GM23338 (cell line): ENCODE data around the gene EPG5.

Source experiments
- CREB1 ChIP-seq: fragments of 250-450 bp; sonication (Bioruptor Pico); IDR thresholded peaks from 2 replicates; pipeline ENCODE4 v1.5.0; 2020; ENCODE audit warnings: low read depth, mild to moderate bottlenecking, moderate library complexity
- EZH2 ChIP-seq: fragments of 200-600 bp; sonication (generic); IDR thresholded peaks from one replicate; pipeline ENCODE4 v1.8.0; 2017; ENCODE audit warnings: antibody characterized with exemption, mild to moderate bottlenecking, low read depth; ENCODE audit not compliant: unreplicated experiment
- EZH2phosphoT487 ChIP-seq: fragments of 200-600 bp; sonication (generic); IDR thresholded peaks from one replicate; pipeline ENCODE4 v1.8.1; 2018; ENCODE audit warnings: antibody characterized with exemption; ENCODE audit not compliant: unreplicated experiment
- JUNB ChIP-seq: IDR thresholded peaks from one replicate; pipeline ENCODE4 v1.6.1; 2016; ENCODE audit warnings: antibody characterized with exemption; ENCODE audit not compliant: unreplicated experiment
- NANOG ChIP-seq: IDR thresholded peaks from 2 replicates; pipeline ENCODE4 v1.6.1; 2016; ENCODE audit warnings: antibody characterized with exemption, borderline replicate concordance
- POLR2AphosphoS5 ChIP-seq: IDR thresholded peaks from 2 replicates; pipeline ENCODE4 v1.6.1; 2016; ENCODE audit warnings: antibody characterized with exemption, low read depth
- STAT1 ChIP-seq: IDR thresholded peaks from one replicate; pipeline ENCODE4 v1.6.1; 2016; ENCODE audit warnings: antibody characterized with exemption; ENCODE audit not compliant: unreplicated experiment
- ZNF114 ChIP-seq: fragments of 250-450 bp; sonication (Bioruptor Pico); IDR thresholded peaks from 2 replicates; pipeline ENCODE4 v1.5.0; 2020; ENCODE audit warnings: mild to moderate bottlenecking, moderate library complexity
- ZNF331 ChIP-seq: fragments of 250-450 bp; sonication (Bioruptor Pico); IDR thresholded peaks from 2 replicates; pipeline ENCODE4 v1.5.0; 2020; ENCODE audit warnings: low read depth, mild to moderate bottlenecking, moderate library complexity
- TF ChIP-seq, protein P1 (sequence below), 2 experiments: fragments of 200-600 bp in 1 of 2; sonication (generic) in 1 of 2; conservative IDR thresholded peaks; 2 replicates each; pipeline versions ENCODE4 v1.5.1 to v1.6.1; 2016 to 2017; ENCODE audit warnings: antibody characterized with exemption in 2 of 2, low read depth in 2 of 2, mild to moderate bottlenecking in 2 of 2, moderate library complexity in 1 of 2
- TF ChIP-seq, protein P2 (sequence below): IDR thresholded peaks from 2 replicates; pipeline ENCODE4 v1.6.1; 2016; ENCODE audit warnings: antibody characterized with exemption
- TF ChIP-seq, protein P3 (sequence below): IDR thresholded peaks from one replicate; pipeline ENCODE4 v1.6.1; 2018; ENCODE audit warnings: antibody characterized with exemption; ENCODE audit not compliant: unreplicated experiment
- TF ChIP-seq, protein P4 (sequence below): fragments of 250-450 bp; sonication (Bioruptor Pico); IDR thresholded peaks from 2 replicates; pipeline ENCODE4 v1.5.0; 2020; ENCODE audit warnings: mild to moderate bottlenecking, moderate library complexity

DNA sequence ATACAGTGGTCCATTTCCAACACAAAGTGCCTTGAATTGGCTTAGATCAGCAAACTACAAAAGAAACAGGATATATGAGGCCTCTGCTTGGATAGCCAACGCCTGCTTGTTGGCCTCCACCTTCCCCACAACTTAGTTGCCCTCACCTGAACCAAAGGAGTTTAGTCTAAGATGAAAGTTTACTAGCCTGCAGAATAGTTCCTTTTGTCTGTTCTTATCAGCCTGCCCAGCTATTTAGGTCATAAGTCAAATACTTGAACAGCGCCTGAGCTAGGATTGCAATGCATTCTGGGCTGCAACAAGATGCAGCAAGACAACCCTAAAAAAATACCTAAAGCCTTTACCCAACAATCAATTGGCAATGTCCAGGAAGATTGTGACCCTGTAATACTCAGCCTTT lies 13.1 kb upstream of the EPG5 start:
- TF ChIP-seq, protein P1, sequence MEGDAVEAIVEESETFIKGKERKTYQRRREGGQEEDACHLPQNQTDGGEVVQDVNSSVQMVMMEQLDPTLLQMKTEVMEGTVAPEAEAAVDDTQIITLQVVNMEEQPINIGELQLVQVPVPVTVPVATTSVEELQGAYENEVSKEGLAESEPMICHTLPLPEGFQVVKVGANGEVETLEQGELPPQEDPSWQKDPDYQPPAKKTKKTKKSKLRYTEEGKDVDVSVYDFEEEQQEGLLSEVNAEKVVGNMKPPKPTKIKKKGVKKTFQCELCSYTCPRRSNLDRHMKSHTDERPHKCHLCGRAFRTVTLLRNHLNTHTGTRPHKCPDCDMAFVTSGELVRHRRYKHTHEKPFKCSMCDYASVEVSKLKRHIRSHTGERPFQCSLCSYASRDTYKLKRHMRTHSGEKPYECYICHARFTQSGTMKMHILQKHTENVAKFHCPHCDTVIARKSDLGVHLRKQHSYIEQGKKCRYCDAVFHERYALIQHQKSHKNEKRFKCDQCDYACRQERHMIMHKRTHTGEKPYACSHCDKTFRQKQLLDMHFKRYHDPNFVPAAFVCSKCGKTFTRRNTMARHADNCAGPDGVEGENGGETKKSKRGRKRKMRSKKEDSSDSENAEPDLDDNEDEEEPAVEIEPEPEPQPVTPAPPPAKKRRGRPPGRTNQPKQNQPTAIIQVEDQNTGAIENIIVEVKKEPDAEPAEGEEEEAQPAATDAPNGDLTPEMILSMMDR (conservative IDR thresholded peaks at IDR 0.05; ENCODE audit: low read depth in 2 of 2), result no peak
- TF ChIP-seq EZH2 (no peak), POLR2AphosphoS5 (no peak), EZH2phosphoT487 (no peak), CREB1 (CRISPR knock-in tag) (no peak), NANOG (no peak), ZNF331 (CRISPR knock-in tag) (no peak), STAT1 (no peak), JUNB (no peak), ZNF114 (no peak)
- TF ChIP-seq, protein P2, sequence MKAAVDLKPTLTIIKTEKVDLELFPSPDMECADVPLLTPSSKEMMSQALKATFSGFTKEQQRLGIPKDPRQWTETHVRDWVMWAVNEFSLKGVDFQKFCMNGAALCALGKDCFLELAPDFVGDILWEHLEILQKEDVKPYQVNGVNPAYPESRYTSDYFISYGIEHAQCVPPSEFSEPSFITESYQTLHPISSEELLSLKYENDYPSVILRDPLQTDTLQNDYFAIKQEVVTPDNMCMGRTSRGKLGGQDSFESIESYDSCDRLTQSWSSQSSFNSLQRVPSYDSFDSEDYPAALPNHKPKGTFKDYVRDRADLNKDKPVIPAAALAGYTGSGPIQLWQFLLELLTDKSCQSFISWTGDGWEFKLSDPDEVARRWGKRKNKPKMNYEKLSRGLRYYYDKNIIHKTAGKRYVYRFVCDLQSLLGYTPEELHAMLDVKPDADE, result no peak
- TF ChIP-seq, protein P3, sequence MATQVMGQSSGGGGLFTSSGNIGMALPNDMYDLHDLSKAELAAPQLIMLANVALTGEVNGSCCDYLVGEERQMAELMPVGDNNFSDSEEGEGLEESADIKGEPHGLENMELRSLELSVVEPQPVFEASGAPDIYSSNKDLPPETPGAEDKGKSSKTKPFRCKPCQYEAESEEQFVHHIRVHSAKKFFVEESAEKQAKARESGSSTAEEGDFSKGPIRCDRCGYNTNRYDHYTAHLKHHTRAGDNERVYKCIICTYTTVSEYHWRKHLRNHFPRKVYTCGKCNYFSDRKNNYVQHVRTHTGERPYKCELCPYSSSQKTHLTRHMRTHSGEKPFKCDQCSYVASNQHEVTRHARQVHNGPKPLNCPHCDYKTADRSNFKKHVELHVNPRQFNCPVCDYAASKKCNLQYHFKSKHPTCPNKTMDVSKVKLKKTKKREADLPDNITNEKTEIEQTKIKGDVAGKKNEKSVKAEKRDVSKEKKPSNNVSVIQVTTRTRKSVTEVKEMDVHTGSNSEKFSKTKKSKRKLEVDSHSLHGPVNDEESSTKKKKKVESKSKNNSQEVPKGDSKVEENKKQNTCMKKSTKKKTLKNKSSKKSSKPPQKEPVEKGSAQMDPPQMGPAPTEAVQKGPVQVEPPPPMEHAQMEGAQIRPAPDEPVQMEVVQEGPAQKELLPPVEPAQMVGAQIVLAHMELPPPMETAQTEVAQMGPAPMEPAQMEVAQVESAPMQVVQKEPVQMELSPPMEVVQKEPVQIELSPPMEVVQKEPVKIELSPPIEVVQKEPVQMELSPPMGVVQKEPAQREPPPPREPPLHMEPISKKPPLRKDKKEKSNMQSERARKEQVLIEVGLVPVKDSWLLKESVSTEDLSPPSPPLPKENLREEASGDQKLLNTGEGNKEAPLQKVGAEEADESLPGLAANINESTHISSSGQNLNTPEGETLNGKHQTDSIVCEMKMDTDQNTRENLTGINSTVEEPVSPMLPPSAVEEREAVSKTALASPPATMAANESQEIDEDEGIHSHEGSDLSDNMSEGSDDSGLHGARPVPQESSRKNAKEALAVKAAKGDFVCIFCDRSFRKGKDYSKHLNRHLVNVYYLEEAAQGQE, result no peak
- TF ChIP-seq, protein P4, sequence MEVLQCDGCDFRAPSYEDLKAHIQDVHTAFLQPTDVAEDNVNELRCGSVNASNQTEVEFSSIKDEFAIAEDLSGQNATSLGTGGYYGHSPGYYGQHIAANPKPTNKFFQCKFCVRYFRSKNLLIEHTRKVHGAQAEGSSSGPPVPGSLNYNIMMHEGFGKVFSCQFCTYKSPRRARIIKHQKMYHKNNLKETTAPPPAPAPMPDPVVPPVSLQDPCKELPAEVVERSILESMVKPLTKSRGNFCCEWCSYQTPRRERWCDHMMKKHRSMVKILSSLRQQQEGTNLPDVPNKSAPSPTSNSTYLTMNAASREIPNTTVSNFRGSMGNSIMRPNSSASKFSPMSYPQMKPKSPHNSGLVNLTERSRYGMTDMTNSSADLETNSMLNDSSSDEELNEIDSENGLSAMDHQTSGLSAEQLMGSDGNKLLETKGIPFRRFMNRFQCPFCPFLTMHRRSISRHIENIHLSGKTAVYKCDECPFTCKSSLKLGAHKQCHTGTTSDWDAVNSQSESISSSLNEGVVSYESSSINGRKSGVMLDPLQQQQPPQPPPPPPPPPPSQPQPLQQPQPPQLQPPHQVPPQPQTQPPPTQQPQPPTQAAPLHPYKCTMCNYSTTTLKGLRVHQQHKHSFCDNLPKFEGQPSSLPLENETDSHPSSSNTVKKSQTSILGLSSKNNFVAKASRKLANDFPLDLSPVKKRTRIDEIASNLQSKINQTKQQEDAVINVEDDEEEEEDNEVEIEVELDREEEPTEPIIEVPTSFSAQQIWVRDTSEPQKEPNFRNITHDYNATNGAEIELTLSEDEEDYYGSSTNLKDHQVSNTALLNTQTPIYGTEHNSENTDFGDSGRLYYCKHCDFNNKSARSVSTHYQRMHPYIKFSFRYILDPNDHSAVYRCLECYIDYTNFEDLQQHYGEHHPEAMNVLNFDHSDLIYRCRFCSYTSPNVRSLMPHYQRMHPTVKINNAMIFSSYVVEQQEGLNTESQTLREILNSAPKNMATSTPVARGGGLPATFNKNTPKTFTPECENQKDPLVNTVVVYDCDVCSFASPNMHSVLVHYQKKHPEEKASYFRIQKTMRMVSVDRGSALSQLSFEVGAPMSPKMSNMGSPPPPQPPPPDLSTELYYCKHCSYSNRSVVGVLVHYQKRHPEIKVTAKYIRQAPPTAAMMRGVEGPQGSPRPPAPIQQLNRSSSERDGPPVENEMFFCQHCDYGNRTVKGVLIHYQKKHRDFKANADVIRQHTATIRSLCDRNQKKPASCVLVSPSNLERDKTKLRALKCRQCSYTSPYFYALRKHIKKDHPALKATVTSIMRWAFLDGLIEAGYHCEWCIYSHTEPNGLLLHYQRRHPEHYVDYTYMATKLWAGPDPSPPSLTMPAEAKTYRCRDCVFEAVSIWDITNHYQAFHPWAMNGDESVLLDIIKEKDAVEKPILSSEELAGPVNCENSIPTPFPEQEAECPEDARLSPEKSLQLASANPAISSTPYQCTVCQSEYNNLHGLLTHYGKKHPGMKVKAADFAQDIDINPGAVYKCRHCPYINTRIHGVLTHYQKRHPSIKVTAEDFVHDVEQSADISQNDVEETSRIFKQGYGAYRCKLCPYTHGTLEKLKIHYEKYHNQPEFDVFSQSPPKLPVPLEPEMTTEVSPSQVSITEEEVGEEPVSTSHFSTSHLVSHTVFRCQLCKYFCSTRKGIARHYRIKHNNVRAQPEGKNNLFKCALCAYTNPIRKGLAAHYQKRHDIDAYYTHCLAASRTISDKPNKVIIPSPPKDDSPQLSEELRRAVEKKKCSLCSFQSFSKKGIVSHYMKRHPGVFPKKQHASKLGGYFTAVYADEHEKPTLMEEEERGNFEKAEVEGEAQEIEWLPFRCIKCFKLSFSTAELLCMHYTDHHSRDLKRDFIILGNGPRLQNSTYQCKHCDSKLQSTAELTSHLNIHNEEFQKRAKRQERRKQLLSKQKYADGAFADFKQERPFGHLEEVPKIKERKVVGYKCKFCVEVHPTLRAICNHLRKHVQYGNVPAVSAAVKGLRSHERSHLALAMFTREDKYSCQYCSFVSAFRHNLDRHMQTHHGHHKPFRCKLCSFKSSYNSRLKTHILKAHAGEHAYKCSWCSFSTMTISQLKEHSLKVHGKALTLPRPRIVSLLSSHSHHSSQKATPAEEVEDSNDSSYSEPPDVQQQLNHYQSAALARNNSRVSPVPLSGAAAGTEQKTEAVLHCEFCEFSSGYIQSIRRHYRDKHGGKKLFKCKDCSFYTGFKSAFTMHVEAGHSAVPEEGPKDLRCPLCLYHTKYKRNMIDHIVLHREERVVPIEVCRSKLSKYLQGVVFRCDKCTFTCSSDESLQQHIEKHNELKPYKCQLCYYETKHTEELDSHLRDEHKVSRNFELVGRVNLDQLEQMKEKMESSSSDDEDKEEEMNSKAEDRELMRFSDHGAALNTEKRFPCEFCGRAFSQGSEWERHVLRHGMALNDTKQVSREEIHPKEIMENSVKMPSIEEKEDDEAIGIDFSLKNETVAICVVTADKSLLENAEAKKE (CRISPR knock-in tag), result no peak
